GM20000 (cell line): ENCODE measurements around the gene CTNNA2.
"Not testable (repeated sequence)": the region's sequence is repeated elsewhere in the genome, so short reads cannot be mapped to it uniquely, and the experiment has no call there.

ENCODE experiments used
- DNase-seq: peaks from one replicate; pipeline ENCODE4 v3.0.0; 2012; ENCODE audit warnings: low spot score
- TF ChIP-seq, protein P1 (sequence below): IDR thresholded peaks from 2 replicates; pipeline ENCODE4 v1.5.1; 2012; ENCODE audit warnings: mild to moderate bottlenecking, control low read depth; ENCODE audit errors: extremely low read depth, missing control alignments

Gene CTNNA2

GRCh38 chr2:80186262-80186661, 673.4 kb downstream of the CTNNA2 start:
- TF ChIP-seq, protein P1, sequence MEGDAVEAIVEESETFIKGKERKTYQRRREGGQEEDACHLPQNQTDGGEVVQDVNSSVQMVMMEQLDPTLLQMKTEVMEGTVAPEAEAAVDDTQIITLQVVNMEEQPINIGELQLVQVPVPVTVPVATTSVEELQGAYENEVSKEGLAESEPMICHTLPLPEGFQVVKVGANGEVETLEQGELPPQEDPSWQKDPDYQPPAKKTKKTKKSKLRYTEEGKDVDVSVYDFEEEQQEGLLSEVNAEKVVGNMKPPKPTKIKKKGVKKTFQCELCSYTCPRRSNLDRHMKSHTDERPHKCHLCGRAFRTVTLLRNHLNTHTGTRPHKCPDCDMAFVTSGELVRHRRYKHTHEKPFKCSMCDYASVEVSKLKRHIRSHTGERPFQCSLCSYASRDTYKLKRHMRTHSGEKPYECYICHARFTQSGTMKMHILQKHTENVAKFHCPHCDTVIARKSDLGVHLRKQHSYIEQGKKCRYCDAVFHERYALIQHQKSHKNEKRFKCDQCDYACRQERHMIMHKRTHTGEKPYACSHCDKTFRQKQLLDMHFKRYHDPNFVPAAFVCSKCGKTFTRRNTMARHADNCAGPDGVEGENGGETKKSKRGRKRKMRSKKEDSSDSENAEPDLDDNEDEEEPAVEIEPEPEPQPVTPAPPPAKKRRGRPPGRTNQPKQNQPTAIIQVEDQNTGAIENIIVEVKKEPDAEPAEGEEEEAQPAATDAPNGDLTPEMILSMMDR: no peak
- no peak for DNase-seq

DNA sequence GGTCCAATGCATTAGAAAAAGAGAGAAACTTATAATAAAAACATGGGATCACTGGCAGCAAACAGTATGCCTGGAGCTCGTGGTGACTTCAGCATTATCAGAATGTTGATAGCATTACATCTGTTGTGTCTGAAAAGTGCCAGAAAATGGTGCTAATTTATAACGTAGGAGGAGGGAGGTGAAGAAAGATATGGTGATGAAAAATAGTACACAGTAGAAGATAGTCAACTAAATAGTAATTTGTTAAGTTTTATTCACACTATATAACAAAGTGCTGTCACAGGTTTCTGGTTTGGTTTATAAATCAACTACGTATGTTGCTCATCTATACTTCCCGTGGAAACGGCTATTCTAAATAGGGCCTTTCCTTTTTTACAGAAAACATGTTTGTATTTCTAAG, 674.3 kb downstream of the CTNNA2 start:
- TF ChIP-seq, protein P1: no peak
- no peak for DNase-seq

DNA sequence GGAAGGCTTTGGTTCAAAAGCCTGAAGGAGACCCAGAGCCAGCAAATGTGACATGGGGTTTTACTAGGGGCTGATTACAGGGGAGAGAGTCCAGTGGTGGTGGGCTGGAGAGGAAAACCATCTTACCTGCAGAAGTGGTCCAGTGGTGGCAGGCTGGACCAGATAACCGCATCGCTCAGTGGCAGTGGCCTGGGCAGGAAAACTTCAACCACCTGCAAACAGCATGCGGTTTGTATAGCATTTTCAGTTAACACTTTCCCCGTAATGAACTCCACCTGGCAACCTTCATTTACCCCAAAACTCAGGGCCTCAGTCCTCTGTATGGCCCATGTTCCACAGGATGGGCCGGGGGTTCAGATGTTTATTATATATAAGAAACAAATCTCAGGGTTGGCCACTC, 677.3 kb downstream of the CTNNA2 start:
- no peak for DNase-seq
- TF ChIP-seq, protein P1: no peak

DNA sequence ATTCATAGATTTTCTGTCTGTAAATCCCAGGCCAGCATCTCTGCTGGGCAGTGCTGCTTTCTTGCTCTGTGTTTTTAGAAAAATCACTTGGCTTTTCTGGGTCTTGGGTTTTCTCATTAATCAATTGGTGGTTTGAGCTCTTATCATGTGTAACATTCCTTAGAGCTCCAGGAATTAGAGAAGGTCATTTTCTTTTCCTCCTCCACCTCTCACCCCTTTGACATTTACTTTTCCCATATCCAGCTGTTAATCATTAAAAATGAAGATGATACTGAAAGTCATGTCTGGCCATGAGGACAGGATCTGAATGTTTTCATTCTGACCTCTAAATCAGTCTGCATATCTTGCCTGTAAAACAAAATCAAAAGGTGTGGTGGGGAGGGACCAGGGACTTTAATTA, 680.7 kb downstream of the CTNNA2 start:
- TF ChIP-seq, protein P1: no peak
- DNase-seq: no peak

DNA sequence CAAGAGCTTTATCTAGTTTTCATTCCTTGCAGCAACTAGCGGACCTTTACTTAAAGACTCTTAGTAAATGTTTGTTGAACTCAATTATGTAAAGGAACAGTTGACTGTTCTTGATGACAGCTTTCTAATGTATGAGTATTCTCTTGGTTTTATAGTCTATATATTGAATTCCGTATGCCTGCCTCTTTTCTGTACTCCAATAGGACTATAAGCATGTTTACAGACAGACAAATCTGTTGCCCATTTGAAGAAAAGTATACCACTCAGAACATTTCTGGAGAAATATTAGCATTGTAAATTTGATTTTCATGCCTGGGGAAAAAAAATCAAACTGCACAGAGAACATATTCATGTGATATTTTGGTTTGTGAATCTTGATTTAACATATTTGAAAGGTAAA, 682.2 kb downstream of the CTNNA2 start:
- no peak for DNase-seq
- TF ChIP-seq, protein P1: no peak

DNA sequence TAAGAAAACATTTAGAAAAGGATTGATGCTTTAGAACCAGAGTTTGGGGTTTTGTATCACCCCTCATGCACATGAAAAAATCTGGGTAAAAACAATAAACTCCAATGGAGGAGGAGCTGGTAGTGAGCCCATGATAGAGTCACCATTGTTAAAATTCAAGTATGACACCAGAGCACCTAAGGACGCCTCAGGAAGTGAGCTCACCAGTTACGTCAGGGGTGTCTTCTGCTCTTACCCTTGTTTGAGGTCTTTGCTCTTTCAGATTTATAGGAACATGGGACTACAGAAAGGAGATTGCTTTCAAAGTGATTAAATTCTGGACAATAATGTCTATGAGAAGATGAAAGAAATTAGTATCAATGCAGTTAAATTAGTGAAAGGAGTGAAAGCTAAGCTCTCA, 685.2 kb downstream of the CTNNA2 start:
- TF ChIP-seq, protein P1: no peak
- DNase-seq: no peak

- DNase-seq: no peak
- TF ChIP-seq, protein P1: no peak
These were observed 686.7 kb downstream of the CTNNA2 start for GRCh38 chr2:80199504-80199903.

DNA sequence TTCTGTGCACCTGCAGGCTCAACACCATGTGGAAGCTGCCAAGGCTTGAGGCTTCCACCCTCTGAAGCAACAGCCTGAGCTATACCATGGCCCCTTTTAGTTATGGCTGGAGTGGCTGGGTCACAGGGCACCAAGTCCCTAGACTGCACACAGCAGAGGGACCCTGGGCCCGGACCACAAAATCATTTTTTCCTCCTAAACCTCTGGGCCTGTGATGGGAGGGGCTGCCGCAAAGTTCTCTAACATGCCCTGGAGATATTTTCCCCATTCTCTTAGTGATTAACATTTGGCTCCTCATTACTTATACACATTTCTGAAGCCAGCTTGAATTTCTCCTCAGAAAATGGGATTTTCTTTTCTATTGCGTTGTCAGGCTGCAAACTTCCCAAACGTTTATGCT, 691.1 kb downstream of the CTNNA2 start:
- not testable (repeated sequence) for DNase-seq
